Glomerular visceral epithelial cell (primary cell): ENCODE data around the gene GPRC5A.
A peak's percentile ranks its signal among the peaks of the same experiment; 100 is the strongest.

Experiments used
- DNase-seq: peaks from one replicate; pipeline ENCODE4 v3.0.0-alpha.2; 2016; ENCODE audit errors: extremely low spot score

GPRC5A gene

DNA sequence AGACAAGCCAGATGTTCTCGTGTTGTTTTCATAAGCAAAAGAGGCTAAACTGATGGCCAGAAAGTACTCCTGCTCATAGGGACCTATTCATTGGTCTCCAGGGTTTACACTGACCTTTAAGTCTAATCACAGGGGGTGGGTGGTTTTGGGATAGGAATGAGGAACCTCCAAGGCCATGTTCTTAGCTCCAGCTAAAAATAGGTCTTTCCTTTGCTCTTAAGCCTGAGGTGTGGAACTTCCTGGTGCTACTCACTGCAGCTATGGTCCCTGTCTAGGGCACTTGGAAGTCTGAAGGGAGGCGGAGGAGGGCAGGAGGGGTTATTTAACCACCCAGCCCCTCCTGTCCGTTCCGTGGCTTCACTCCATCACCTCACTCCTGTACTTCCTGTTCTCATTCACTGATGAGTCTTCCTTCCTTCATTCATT lies 18.6 kb downstream of the GPRC5A start:
- DNase-seq = no peak

DNA sequence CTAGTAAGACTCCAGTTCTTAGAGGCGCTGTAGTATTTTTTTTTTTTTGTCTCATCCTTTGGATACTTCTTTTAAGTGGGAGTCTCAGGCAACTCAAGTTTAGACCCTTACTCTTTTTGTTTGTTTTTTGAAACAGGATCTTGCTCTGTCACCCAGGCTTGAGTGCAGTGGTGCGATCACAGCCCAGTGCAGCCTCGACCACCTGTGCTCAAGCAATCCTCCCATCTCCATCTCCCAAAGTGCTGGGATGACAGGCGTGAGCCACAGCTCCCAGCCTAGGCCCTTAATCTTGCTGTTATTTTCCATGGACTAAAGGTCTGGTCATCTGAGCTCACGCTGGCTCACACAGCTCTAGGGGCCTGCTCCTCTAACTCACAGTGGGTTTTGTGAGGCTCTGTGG lies 21.3 kb downstream of the GPRC5A start:
- no peak for DNase-seq

DNA sequence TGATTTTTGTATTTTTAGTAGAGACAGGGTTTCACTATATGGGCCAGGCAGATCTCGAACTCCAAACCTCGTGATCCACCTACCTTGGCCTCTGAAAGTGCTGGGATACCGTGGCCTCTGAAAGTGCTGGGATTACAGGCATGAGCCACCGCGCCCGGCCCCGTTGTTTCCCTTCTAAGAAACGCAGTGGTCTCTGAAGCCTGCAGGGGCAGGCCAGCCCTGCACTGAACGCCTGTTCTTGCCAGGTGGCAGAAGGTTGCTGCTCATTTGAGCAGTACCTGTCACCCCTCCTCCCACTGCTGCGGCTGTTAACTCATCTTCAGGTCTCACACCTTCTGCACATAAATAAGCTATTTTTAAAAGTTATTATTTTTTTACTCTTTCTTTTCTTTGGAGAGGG lies 24.3 kb downstream of the GPRC5A start:
- DNase-seq = no peak

DNA sequence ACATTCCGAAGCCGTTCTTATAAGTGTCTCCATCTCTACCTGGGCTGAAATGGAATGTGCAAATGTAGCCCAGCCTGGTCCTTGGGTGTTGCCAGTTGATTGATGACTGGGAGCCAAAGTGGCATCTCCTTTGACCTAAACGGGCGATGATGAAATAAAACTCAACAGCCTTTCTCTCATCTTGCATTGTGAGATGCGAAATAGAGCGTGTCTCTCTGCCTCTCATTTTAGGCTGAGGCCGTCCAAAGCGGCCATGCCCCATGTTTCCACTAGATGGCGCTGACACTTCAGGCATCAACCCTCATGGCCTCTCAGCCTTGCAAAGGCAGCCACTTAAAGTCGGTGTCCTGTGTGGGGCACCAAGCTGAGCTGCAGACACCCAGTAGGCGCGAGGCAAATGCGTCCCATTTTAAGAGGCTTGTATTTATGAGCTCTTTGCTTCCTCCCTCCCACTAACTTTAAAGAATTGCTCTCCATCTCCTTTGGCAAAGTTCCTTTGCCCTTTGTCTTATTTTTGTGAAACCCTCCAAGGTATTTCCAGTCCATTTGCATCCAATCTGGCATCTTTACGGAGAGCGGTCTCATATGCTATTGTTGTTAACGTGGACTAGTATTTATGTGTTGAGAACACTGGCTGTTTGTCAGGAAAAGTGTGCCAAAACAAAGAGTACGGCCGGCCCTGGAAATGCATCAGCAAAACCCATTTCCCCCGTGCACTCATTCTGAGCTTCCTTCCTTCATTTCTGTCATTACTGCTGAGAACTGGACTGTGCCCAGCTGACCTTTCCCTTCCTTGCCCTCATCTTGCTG lies 25.0 kb downstream of the GPRC5A start:
- DNase-seq = peak; percentile 73

DNA sequence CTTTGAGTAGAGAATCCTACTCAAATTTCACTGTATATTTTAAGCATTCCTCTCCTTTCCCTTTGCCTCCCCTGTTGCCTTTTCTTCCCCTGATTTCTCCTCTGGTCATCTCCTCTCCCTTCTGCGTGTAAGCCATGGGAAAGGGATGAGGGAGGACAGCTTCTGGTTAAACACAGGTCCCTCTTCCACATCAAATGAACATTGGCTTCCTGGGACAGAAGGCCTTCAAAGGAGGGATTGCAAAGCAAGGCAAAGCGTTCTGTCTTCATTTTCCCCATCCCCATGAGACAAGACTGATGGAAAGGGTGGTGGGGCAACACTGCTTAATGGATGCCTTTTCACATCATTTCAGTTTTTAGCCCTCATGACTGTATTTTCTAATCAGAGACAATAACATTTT lies 26.2 kb downstream of the GPRC5A start:
- DNase-seq = no peak

DNA sequence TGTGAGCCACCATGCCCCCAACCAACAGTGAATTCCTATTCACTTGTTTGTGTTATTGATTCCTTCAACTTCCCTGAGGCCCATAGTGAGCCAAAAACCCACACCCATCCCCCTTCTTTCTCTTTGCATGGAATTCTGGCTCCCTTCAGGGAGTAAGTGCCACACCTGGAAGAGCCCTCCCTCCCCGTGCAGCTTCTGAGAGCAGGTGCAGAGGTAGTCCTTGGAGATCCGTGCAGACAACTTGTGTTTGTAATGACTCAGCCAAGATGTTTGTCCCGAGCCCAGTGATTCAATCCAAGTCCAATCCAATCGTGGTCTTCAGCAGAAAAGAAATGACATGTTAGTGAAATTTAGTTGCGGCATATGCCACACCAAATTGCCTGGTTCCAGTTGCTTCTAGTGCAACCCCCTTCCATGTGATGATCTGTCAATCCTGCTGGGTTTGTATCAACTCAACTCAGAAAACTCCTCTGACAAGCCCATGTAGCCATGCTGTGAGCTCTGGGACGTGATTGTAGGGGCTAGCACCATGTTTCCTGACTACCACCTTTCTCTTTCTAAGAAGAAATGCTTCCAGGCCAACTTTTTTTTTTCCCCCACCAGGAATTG lies 27.5 kb downstream of the GPRC5A start:
- DNase-seq = no peak

DNA sequence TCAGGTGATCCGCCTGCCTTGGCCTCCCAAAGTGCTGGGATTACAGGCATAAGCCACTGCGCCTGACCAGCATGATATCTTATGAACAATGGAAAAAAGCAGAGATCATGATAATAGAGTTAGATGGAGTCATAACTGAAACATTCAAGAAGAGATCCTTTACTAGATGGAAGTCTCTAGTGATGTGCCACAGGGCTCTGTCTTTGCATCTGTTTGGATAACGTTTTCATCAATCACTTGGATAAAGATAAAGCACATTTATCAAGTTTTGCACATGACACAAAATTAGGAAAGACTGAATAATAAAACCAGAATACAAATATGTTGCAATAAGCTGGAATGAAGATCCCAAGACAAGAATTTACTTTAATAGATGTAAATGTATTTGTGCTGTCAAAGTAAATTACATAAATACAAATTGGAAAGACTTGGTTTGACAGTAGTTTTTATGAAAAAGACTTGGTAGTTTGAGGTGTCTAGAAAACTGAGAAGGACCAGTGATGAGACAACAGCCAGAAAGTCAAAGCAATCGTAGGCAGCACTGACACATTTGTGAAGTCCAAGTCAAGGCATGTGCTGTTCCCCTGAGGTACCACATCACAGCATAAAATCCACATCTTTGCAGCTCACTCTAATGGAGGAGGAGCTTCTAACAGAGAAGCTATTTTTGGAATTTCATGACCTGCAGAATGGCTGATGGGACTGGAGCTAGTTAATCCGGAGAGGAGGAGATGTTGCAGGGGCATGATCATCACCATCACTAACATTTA lies 28.5 kb downstream of the GPRC5A start:
- DNase-seq = no peak

DNA sequence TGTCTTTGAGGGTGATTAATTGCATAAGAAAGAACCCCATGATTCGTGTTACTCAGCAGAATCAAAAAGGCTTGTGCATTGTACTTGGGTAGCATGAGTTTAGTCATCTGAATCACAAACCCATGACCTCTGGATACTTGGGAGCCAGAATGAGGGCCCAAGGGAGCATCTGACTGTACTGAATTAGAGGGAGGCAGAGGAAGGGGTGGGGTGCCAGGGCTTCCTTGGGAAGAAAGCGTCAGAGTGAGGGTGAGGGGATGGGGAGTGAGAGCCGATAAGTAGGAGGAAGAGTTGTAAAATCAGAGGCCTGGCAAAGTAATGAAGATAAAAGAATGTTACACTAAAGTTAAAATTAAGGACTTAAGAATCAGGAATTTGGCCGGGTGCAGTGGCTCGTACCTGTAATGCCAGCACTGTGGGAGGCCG lies 30.8 kb downstream of the GPRC5A start:
- peak; percentile 12 for DNase-seq

DNA sequence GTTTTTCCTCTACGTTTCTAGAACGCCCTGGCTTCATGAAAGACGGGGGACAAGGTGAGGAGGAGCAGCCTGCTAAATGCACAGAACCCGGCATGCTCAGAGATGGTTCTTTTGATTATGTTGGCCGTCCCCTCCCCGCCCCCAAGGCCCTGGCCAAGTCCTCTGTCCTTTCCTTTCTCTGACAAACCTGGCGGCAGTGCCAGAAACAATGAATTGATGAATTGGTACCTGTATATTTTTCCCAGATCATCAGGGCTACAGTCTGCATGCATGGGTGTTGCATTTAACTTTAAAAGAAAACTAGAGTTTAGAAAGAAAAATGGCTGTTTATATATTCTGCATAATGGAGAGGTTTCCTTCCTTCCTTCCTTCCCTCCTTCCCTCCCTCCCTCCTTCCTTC lies 31.6 kb downstream of the GPRC5A start:
- DNase-seq = no peak

DNA sequence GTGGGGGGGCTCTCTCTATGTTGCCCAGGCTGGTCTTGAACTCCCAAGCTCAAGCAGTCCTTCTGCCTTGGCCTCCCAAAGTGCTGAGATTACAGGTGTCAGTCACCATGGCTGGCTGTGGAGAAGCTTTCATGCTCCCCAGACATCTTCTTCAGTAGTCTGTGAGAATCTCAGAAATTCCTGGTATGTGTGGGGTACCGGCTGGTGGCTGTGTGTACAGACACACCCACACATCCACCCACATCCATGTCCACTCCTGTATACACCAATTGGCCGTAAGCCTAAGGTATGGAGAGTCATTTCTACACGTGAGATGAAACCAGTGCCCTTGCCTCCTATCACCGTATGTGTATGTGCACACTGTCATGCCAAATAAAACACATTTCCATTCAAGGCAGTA lies 32.8 kb downstream of the GPRC5A start:
- DNase-seq = no peak

DNA sequence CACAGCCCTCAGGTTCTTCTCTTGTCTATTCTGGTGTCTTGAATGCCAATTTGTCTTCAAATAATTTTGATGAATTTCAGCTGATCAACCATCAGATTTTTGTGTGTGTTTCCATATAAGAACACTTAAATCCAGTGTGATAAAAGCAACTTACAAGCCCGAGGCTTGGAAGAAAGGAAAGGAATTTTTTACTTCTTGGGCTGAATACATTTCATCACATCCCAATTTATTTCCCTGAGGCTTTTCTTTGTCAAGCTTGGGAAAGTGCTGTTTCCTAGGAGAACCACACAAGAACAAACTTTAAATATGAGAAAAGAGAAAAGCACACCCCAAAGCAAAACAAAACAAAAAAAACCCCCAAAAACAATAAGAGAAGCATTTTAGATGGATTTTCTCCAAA lies 34.0 kb downstream of the GPRC5A start:
- no peak for DNase-seq

DNA sequence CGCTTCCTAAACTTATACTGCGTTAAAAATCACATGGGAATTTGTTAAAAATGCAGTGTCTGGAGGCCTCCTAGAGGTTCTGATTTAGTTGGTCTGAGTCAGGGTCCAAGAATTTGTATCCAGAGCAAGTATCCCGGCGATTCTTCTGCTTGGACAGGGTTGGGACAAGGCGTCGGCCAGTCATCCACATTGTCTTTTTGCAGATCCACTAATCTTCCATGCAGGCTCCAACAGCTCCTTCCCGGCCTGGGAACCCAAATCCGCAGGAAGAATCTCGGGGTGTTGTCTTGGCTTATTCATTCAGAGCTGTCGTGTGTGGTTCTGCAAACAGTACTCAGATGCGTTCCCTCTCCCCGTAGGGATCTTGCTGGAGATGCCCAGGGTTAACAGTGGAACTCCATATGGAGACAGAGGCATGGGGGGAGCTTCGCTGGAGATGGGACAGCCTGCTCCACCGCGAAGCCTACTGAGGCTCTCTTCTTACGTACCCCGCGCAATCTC lies 35.3 kb downstream of the GPRC5A start:
- DNase-seq = no peak

DNA sequence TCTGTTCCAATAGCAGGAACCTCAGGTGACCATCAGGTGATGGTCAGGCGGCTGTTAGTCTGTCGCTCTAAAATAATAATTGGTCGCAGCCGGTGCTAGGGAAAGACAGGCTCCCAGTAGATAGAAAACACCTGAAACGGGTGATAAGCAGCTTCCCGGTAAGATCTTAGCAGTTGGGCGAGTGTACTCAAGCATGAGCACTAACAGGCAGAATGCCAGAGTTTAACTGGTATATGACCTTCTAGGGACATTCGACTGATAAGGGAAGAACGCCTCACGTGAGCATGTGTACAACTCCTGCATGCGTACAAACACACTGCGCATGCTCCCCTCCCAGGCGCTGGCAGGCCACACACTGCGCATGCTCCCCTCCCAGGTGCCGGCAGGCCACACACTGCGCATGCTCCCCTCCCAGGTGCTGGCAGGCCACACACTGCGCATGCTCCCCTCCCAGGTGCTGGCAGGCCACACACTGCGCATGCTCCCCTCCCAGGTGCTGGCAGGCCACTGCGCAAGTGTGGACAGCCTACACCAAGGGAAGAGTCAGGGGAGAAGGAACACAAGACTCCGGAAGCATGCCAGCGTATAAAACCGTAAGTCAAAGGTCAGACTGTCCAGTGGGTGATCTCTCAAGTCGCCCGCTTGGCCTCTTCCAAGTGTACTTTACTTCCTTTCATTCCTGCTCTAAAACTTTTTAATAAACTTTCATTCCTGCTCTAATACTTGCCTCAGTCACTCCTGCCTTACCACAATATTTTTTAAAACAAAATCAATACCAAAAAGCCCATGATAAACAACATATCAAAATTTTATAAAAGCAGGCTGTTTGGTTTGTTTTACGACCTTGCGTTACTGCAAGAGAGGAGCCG lies 36.1 kb downstream of the GPRC5A start:
- peak; percentile 90 for DNase-seq

DNA sequence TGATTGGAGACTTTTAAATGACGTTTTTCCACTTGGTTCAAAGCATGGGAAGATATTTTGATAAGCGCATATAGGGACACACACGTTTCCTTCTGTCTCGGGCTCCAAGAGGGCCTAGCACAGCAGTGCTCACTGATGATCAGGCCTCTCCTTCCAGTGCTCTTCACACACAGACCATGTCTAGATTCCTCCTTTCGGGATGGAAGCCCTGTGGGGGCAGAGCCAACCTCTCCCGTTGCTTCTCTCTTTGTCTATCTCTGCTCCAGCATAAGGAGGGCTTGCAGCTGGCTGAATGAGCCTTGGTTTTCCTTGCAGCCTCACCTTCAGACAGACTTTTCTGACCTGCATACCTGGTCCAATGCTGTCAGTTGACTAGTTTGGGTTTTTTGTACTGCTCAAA lies 38.3 kb downstream of the GPRC5A start:
- no peak for DNase-seq

DNA sequence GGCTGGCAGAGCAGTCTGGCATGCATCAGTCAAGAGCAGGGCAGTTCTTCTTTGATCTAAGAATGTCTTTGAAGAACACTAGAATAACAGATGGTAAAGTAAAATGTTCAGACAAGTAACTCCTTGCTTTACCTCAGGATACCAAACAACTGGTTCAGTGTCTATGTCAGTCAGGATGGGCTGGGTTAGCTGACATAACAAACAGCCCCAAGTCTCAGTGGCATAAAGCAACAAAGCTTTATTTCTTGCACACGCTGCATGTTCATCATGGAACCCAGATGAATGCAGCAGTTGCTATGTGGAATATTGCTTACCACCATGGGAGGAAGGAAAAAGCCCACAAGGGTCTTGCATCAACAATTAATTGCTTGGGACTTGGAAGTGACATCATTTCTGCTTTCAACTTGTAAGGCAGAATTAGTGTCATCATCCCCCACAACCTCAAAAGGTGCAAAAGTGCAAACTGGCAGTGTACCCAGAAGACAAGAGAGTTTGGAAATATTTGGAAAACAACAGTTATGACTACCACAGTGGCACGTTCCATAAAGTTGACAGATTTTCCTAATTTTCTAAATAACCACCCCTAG lies 39.4 kb downstream of the GPRC5A start:
- no peak for DNase-seq

DNA sequence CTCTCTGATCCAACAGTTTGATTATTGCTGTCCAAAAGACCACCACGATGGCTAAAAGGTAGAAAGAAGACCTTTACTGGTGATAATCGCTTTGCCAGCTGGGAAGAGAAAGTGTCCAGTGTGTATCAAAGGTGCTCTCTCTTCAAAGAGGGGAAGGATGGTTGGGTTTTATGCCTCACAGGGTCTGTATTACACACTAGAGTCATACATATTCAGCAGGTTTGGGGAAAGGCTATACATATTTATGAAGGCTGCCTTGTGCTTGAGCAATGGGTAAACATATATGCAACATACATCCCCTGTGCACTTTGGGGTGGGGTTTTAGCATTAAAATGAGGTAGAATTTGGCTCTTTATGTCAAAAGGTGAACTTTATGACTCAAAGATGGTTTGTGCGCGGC lies 42.4 kb downstream of the GPRC5A start:
- DNase-seq = no peak

DNA sequence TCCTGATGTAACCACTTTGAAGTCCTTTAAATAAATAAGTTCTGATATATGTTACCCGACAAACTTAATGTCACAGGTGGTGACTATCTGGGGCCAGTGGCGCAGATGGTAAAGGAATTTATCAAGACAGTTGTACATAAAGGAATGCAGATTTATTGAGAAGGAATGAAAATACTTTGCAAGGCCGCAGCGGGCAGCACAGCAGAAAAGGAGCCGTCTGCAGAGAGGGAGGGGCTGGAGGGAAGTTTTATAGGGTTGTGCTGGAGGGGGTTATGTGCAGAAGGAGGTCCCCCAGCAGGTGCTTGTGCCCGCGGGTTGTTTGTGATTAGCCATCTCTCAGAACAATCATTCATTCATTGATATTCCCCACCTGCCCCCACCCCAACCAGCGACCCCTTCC lies 43.2 kb downstream of the GPRC5A start:
- DNase-seq = no peak

DNA sequence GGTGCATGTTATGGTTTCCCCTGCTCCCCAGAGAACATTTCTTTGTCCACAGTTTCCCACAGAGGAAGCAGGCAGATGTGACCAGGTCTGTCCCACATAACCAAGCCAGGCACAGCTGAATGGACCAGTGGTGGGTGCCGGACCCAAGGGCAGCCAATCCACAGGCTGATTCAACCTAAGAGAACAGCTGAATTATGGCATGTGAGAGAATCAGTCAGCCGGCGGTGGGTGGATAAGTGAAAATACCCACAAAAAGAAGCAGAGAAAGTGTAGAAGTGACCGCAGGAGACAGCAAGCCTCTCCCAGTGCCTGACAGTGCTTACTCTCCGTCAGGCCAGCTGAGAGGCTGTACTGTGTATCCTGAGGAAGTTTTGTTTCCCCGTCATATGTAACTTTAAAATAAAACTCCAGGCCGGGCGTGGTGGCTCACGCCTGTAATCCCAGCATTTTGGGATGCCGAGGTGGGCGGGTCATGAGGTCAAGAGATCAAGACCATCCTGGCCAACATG lies 45.7 kb downstream of the GPRC5A start:
- no peak for DNase-seq

DNA sequence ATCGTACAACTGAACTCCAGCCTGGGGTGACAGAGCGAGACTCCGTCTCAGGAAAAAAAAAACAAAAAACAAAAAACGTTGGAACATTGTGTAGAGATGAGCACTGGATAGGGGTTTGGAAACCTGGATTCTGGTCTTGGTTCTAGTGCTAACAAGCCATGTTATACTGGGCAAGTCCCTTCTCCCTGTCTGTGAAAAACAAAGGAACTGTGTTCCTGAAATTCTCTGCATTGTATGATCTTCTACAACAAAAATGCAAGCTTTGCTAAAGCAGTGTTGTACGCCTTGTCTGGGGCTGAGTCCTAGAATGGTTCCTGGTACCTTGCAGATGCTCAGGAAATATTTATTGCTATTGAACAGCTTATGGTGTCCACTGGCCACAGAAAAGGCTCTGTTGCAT lies 47.2 kb downstream of the GPRC5A start:
- no peak for DNase-seq

DNA sequence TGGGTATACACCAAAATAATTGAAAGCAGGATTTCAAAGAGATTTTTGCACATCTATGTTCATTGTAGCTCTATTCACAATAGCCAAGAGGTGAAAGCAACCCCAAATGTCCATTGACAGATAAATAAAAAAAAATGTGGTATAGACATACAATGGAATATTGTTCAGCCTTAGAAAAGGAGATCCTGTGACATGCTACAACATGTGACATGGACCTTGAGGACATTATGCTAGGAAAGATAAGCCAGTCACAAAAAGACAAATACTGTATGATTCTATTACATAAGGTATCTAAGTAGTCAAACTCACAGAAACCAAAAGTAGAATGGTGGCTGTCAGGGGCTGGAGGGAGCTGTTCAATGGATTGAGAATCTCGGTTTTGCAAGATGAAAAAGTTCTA lies 48.5 kb downstream of the GPRC5A start:
- DNase-seq = no peak
